ENCODE data around the gene NR1I3. TPM values are rescaled to one million over a fixed set of nuclear protein-coding genes. Genes with fewer than 3 reads are reported as not detected.

The NR1I3 gene
- total RNA-seq, 1 donor from 2014 or later: not detected

- H3K9me3 Mint-ChIP-seq (ENCODE audit: unreplicated experiment): no peaks in the 10 kb centered on the region
- Histone ChIP-seq H3K4me2 (ENCODE audit: low read length) (no peak overlapping the region), H3K27me3 (ENCODE audit: insufficient read depth, low read length) (no peaks in the 10 kb centered on the region), H3K4me3 (ENCODE audit: insufficient read depth, low read depth, low read length) (no peak overlapping the region), H3K9ac (ENCODE audit: low read length) (no peak overlapping the region), H3K79me2 (ENCODE audit: insufficient read depth, low read length) (no peaks in the 10 kb centered on the region), H2AFZ (ENCODE audit: low read depth, low read length) (no peak overlapping the region), H3K9me3 (ENCODE audit: insufficient read depth, low read depth, low read length) (no peaks in the 10 kb centered on the region), H3K36me3 (ENCODE audit: insufficient read depth, low read length) (no peaks in the 10 kb centered on the region), H4K20me1 (ENCODE audit: insufficient read depth, low read length) (no peaks in the 10 kb centered on the region), H3K4me1 (ENCODE audit: insufficient read depth, low read length) (peaks cover 6% of the 10 kb centered on the region), H3K27ac (ENCODE audit: low read depth, low read length) (no peak overlapping the region)
- H3K4me3 Mint-ChIP-seq (ENCODE audit: unreplicated experiment): no peak overlapping the region
- H3K27me3 Mint-ChIP-seq (ENCODE audit: low read depth, unreplicated experiment): peaks cover 6% of the 10 kb centered on the region
- FAIRE-seq (no peak), DNase-seq (ENCODE audit: low read depth) (no peak)
- no peak overlapping the region for H3K27ac Mint-ChIP-seq (ENCODE audit: unreplicated experiment)
- no peaks in the 10 kb centered on the region for H3K36me3 Mint-ChIP-seq (ENCODE audit: low read depth, unreplicated experiment)
- H3K4me1 Mint-ChIP-seq (ENCODE audit: low read depth, unreplicated experiment): peaks cover 7% of the 10 kb centered on the region
- TF ChIP-seq EZH2 (IDR thresholded peaks at IDR 0.05; ENCODE audit: insufficient read depth, low read length) (no peak), CTCF (IDR thresholded peaks at IDR 0.05; ENCODE audit: insufficient read depth, low read depth, low read length) (no peak)
Observed at GRCh38 chr1:161191971-161192370, 46.0 kb downstream of the NR1I3 start.

- TF ChIP-seq EZH2 (IDR thresholded peaks at IDR 0.05; ENCODE audit: insufficient read depth, low read length) (no peak), CTCF (IDR thresholded peaks at IDR 0.05; ENCODE audit: insufficient read depth, low read depth, low read length) (no peak)
- H3K27ac ChIP-seq (ENCODE audit: low read depth, low read length): no peak overlapping the region
- Mint-ChIP-seq H3K9me3 (ENCODE audit: unreplicated experiment) (peaks cover under 1% of the 10 kb centered on the region), H3K27me3 (ENCODE audit: low read depth, unreplicated experiment) (peaks cover 6% of the 10 kb centered on the region), H3K36me3 (ENCODE audit: low read depth, unreplicated experiment) (no peaks in the 10 kb centered on the region), H3K4me3 (ENCODE audit: unreplicated experiment) (no peak overlapping the region), H3K27ac (ENCODE audit: unreplicated experiment) (no peak overlapping the region), H3K4me1 (ENCODE audit: low read depth, unreplicated experiment) (peaks cover 4% of the 10 kb centered on the region)
- H3K9me3 ChIP-seq (ENCODE audit: insufficient read depth, low read depth, low read length): no peaks in the 10 kb centered on the region
- H3K79me2 ChIP-seq (ENCODE audit: insufficient read depth, low read length): no peaks in the 10 kb centered on the region
- H3K36me3 ChIP-seq (ENCODE audit: insufficient read depth, low read length): no peaks in the 10 kb centered on the region
- DNase-seq (ENCODE audit: low read depth) (no peak), FAIRE-seq (no peak)
- no peaks in the 10 kb centered on the region for H4K20me1 ChIP-seq (ENCODE audit: insufficient read depth, low read length)
- no peak overlapping the region for H3K9ac ChIP-seq (ENCODE audit: low read length)
- no peak overlapping the region for H3K4me3 ChIP-seq (ENCODE audit: insufficient read depth, low read depth, low read length)
- no peaks in the 10 kb centered on the region for H3K27me3 ChIP-seq (ENCODE audit: insufficient read depth, low read length)
- H3K4me2 ChIP-seq (ENCODE audit: low read length): no peak overlapping the region
- no peaks in the 10 kb centered on the region for H3K4me1 ChIP-seq (ENCODE audit: insufficient read depth, low read length)
- H2AFZ ChIP-seq (ENCODE audit: low read depth, low read length): no peak overlapping the region
Observed at GRCh38 chr1:161190962-161191521, 47.0 kb downstream of the NR1I3 start.

GRCh38 chr1:161189036-161189435 lies 49.0 kb downstream of the NR1I3 start:
- Histone ChIP-seq H4K20me1 (ENCODE audit: insufficient read depth, low read length) (no peaks in the 10 kb centered on the region), H3K36me3 (ENCODE audit: insufficient read depth, low read length) (no peaks in the 10 kb centered on the region), H3K27ac (ENCODE audit: low read depth, low read length) (no peak overlapping the region), H2AFZ (ENCODE audit: low read depth, low read length) (no peak overlapping the region), H3K27me3 (ENCODE audit: insufficient read depth, low read length) (no peaks in the 10 kb centered on the region), H3K9ac (ENCODE audit: low read length) (no peak overlapping the region), H3K79me2 (ENCODE audit: insufficient read depth, low read length) (no peaks in the 10 kb centered on the region), H3K4me2 (ENCODE audit: low read length) (no peak overlapping the region), H3K9me3 (ENCODE audit: insufficient read depth, low read depth, low read length) (no peaks in the 10 kb centered on the region), H3K4me1 (ENCODE audit: insufficient read depth, low read length) (no peaks in the 10 kb centered on the region), H3K4me3 (ENCODE audit: insufficient read depth, low read depth, low read length) (no peak overlapping the region)
- Mint-ChIP-seq H3K36me3 (ENCODE audit: low read depth, unreplicated experiment) (peaks cover 2% of the 10 kb centered on the region), H3K27ac (ENCODE audit: unreplicated experiment) (no peak overlapping the region), H3K4me1 (ENCODE audit: low read depth, unreplicated experiment) (peaks cover 13% of the 10 kb centered on the region), H3K27me3 (ENCODE audit: low read depth, unreplicated experiment) (peaks cover 6% of the 10 kb centered on the region), H3K9me3 (ENCODE audit: unreplicated experiment) (peaks cover 2% of the 10 kb centered on the region), H3K4me3 (ENCODE audit: unreplicated experiment) (no peak overlapping the region)
- FAIRE-seq (no peak), DNase-seq (ENCODE audit: low read depth) (no peak)
- no peak for TF ChIP-seq EZH2 (IDR thresholded peaks at IDR 0.05; ENCODE audit: insufficient read depth, low read length)
- TF ChIP-seq CTCF (IDR thresholded peaks at IDR 0.05; ENCODE audit: insufficient read depth, low read depth, low read length): no peak
